Measurements from ENCODE around the gene ASB2. TPM values are rescaled to one million over a fixed set of nuclear protein-coding genes. Genes with fewer than 3 reads are reported as not detected.

ASB2 gene, protein sequence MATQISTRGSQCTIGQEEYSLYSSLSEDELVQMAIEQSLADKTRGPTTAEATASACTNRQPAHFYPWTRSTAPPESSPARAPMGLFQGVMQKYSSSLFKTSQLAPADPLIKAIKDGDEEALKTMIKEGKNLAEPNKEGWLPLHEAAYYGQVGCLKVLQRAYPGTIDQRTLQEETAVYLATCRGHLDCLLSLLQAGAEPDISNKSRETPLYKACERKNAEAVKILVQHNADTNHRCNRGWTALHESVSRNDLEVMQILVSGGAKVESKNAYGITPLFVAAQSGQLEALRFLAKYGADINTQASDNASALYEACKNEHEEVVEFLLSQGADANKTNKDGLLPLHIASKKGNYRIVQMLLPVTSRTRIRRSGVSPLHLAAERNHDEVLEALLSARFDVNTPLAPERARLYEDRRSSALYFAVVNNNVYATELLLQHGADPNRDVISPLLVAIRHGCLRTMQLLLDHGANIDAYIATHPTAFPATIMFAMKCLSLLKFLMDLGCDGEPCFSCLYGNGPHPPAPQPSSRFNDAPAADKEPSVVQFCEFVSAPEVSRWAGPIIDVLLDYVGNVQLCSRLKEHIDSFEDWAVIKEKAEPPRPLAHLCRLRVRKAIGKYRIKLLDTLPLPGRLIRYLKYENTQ
- total RNA-seq (ENCODE audit: low replicate concordance) = 0.45 and 0.49 TPM in 2 replicates

- H3K4me3 ChIP-seq (ENCODE audit: low read depth, low read length) = no peak within 1 kb of the TSS
- TF ChIP-seq, protein P1, sequence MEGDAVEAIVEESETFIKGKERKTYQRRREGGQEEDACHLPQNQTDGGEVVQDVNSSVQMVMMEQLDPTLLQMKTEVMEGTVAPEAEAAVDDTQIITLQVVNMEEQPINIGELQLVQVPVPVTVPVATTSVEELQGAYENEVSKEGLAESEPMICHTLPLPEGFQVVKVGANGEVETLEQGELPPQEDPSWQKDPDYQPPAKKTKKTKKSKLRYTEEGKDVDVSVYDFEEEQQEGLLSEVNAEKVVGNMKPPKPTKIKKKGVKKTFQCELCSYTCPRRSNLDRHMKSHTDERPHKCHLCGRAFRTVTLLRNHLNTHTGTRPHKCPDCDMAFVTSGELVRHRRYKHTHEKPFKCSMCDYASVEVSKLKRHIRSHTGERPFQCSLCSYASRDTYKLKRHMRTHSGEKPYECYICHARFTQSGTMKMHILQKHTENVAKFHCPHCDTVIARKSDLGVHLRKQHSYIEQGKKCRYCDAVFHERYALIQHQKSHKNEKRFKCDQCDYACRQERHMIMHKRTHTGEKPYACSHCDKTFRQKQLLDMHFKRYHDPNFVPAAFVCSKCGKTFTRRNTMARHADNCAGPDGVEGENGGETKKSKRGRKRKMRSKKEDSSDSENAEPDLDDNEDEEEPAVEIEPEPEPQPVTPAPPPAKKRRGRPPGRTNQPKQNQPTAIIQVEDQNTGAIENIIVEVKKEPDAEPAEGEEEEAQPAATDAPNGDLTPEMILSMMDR (IDR thresholded peaks at IDR 0.05; ENCODE audit: insufficient read depth, low read length) = no peak
- DNase-seq (ENCODE audit: low read depth) = no peak
These were observed at the start of gene ASB2 for GRCh38 chr14:93976477-93977057. Gene ASB2 (minus strand): TSS chr14:93976570. CDS start chr14:93964539, 12,031 bp downstream.

DNA sequence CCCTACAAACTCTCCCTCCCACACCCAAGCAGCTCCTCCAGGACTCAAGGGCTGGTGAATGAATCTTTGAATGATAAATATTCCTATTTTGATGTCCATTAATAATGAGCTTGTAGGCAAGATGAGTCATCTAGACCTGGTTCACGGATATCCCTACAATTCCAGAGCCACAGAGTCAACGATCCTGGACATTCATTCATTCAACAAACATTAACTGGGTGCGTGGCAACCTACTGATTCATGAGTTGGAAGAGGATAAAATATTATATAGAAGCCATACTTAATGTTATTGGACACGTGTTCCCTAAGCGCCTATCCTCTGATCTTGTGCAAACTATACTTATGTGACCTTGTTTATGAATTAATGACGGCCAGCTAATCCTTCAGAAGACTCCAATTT is 49.4 kb upstream of the ASB2 start:
- TF ChIP-seq, protein P1 (IDR thresholded peaks at IDR 0.05; ENCODE audit: insufficient read depth, low read length) = no peak
- peak overlapping the region; percentile 28 for H3K4me3 ChIP-seq (ENCODE audit: low read depth, low read length)
- no peak for DNase-seq (ENCODE audit: low read depth)

GRCh38 chr14:94024549-94024948 is 48.2 kb upstream of the ASB2 start:
- no peak overlapping the region for H3K4me3 ChIP-seq (ENCODE audit: low read depth, low read length)
- no peak for DNase-seq (ENCODE audit: low read depth)
- TF ChIP-seq, protein P1 (IDR thresholded peaks at IDR 0.05; ENCODE audit: insufficient read depth, low read length) = no peak

GRCh38 chr14:94022532-94023411 is 46.4 kb upstream of the ASB2 start:
- TF ChIP-seq, protein P1 (IDR thresholded peaks at IDR 0.05; ENCODE audit: insufficient read depth, low read length) = no peak
- no peak overlapping the region for H3K4me3 ChIP-seq (ENCODE audit: low read depth, low read length)
- DNase-seq (ENCODE audit: low read depth) = no peak

GRCh38 chr14:94021416-94022157 is 45.2 kb upstream of the ASB2 start:
- no peak for DNase-seq (ENCODE audit: low read depth)
- no peak overlapping the region for H3K4me3 ChIP-seq (ENCODE audit: low read depth, low read length)
- TF ChIP-seq, protein P1 (IDR thresholded peaks at IDR 0.05; ENCODE audit: insufficient read depth, low read length) = no peak
